ENCODE measurements around the gene CYP2S1.
"Not testable (repeated sequence)": the region's sequence is repeated elsewhere in the genome, so short reads cannot be mapped to it uniquely, and the experiment has no call there.

CYP2S1 gene

GRCh38 chr19:41192574-41193429 is at the start of gene CYP2S1:
Gene CYP2S1 (plus strand): TSS chr19:41193219. CDS start chr19:41193265, 46 bp downstream.
- no peak for DNase-seq

- peak; percentile 22 for DNase-seq
Observed at GRCh38 chr19:41144403-41144802, 48.6 kb upstream of the CYP2S1 start.

GRCh38 chr19:41149831-41150230 is 43.2 kb upstream of the CYP2S1 start:
- DNase-seq, result no peak

GRCh38 chr19:41150986-41151385 is 42.0 kb upstream of the CYP2S1 start:
- DNase-seq, result not testable (repeated sequence)

GRCh38 chr19:41154060-41154459 is 39.0 kb upstream of the CYP2S1 start:
- DNase-seq, result no peak

- DNase-seq, result no peak
Observed at GRCh38 chr19:41156207-41156606, 36.8 kb upstream of the CYP2S1 start.

GRCh38 chr19:41159881-41160280 is 33.1 kb upstream of the CYP2S1 start:
- no peak for DNase-seq

- no peak for DNase-seq
Observed at GRCh38 chr19:41161903-41162302, 31.1 kb upstream of the CYP2S1 start.

GRCh38 chr19:41166944-41167804 is 25.8 kb upstream of the CYP2S1 start:
- no peak for DNase-seq

GRCh38 chr19:41172297-41173164 is 20.5 kb upstream of the CYP2S1 start:
- no peak for DNase-seq

GRCh38 chr19:41174297-41174928 is 18.6 kb upstream of the CYP2S1 start:
- DNase-seq, result no peak

- DNase-seq, result no peak
Observed at GRCh38 chr19:41175801-41176777, 16.9 kb upstream of the CYP2S1 start.

- not testable (repeated sequence) for DNase-seq
Observed at GRCh38 chr19:41180173-41180572, 12.8 kb upstream of the CYP2S1 start.

GRCh38 chr19:41186971-41187883 is 5.8 kb upstream of the CYP2S1 start:
- DNase-seq, result no peak

GRCh38 chr19:41187884-41188279 is 5.1 kb upstream of the CYP2S1 start:
- no peak for DNase-seq

- no peak for DNase-seq
Observed at GRCh38 chr19:41189425-41190065, 3.5 kb upstream of the CYP2S1 start.

- no peak for DNase-seq
Observed at GRCh38 chr19:41193430-41194156, 574 bp downstream of the CYP2S1 start.

- DNase-seq, result no peak
Observed at GRCh38 chr19:41194157-41194552, 1.1 kb downstream of the CYP2S1 start.
